GM12864 (cell line): ENCODE results near the gene HS3ST4.

Experiments used
- DNase-seq: peaks from one replicate; pipeline ENCODE4 v3.0.0-alpha.2; 2011; ENCODE audit warnings: low read depth
- H3K4me3 ChIP-seq: 2 replicates; pipeline ENCODE4 v1.5.1; 2011; ENCODE audit warnings: mild to moderate bottlenecking, low read depth, low read length, control low read depth
- CTCF ChIP-seq: IDR thresholded peaks from 2 replicates; pipeline ENCODE4 v1.5.1; 2011; ENCODE audit warnings: low read depth, mild to moderate bottlenecking, moderate library complexity, low read length, control low read depth, inconsistent platforms; ENCODE audit errors: missing control alignments

Gene HS3ST4

GRCh38 chr16:25817876-25818275 is 126.1 kb downstream of the HS3ST4 start:
- DNase-seq = no peak
- no peak for TF ChIP-seq CTCF
- H3K4me3 ChIP-seq = no peak overlapping the region

- no peak for DNase-seq
- no peak overlapping the region for H3K4me3 ChIP-seq
- TF ChIP-seq CTCF = no peak
Measured at GRCh38 chr16:25823891-25824290, 132.1 kb downstream of the HS3ST4 start.

- no peak for TF ChIP-seq CTCF
- no peak overlapping the region for H3K4me3 ChIP-seq
- no peak for DNase-seq
Measured at GRCh38 chr16:25827709-25828108, 135.9 kb downstream of the HS3ST4 start.

- no peak overlapping the region for H3K4me3 ChIP-seq
- TF ChIP-seq CTCF = no peak
- no peak for DNase-seq
Measured at GRCh38 chr16:25828510-25828909, 136.8 kb downstream of the HS3ST4 start.

DNA sequence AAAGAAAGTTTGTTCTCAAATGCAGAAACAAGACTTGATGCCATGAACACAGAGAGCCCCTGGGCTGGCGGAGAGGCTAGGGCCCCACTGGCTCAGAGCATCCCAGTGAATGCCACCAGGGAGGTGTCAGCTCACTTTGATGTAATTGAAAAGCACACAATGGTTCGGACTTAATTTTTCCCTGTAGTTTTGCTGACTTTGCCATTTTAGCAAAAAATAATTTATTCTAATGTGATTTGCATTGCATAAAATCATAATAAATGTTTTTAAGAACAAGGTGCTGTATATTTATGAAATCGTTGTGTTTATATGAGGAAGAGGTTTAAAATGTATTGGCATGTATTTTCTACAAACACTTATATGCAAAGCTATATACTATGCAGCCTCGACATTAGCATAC is 140.5 kb downstream of the HS3ST4 start:
- no peak for DNase-seq
- TF ChIP-seq CTCF = no peak

GRCh38 chr16:25834101-25834500 is 142.3 kb downstream of the HS3ST4 start:
- no peak overlapping the region for H3K4me3 ChIP-seq
- TF ChIP-seq CTCF = no peak
- DNase-seq = no peak

More for the DNA sequence above, 140.5 kb downstream of the HS3ST4 start:
- no peak overlapping the region for H3K4me3 ChIP-seq

DNA sequence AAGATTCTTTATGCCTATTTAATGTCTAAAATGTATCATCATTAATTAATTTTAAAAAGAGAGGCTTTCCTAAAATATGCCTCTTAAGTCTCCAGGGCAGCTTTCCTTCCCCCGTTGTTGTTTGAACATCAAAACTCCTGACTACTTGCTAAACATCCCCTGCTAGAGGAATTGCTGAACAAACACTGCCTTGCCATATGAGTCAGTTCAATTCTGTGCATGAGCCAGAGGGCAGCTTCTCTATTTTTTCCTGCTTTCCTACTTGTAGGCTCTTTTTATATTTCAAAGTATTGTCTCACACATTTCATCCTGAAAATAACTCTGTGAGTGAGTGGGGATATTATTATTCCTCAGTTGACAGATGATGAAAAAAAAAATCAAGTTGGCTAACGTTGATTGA is 143.4 kb downstream of the HS3ST4 start:
- DNase-seq = no peak
- H3K4me3 ChIP-seq = no peak overlapping the region
- TF ChIP-seq CTCF = no peak
